WTC11 (cell line): ENCODE measurements around the gene EME1. TPM values are rescaled to one million over a fixed set of nuclear protein-coding genes. Genes with fewer than 3 reads are reported as not detected.
A peak's percentile ranks its signal among the peaks of the same experiment; 100 is the strongest.

ENCODE experiments used
- ATAC-seq: fragments of 200-7000 bp; cut with Tn5 transposase; 2 replicates; pipeline ENCODE4 v1.10.0; 2021; ENCODE audit warnings: mild to moderate bottlenecking, moderate library complexity
- CTCF ChIA-PET: fragments of 300-600 bp; sonication (Branson Sonifier 250); formaldehyde crosslinking; loops from one replicate; lab custom pipeline; 2021; ENCODE audit warnings: antibody characterized with exemption; lab: Charles Lee
- POLR2A ChIA-PET: fragments of 350-600 bp; sonication (Branson Sonifier 250); formaldehyde crosslinking; loops from one replicate; lab custom pipeline; 2021; ENCODE audit warnings: antibody characterized with exemption; lab: Charles Lee
- DNase-seq: peaks from one replicate; pipeline ENCODE4 v3.0.0; 2021; ENCODE audit warnings: low spot score
- H3K27ac Mint-ChIP-seq: 2 replicates; pipeline ENCODE4 v1.8.0; 2021; ENCODE audit warnings: mixed read lengths
- H3K27me3 Mint-ChIP-seq: 2 replicates; pipeline ENCODE4 v1.8.0; 2021; ENCODE audit warnings: low read depth, mild to moderate bottlenecking, moderate library complexity, mixed read lengths
- H3K36me3 Mint-ChIP-seq: 2 replicates; pipeline ENCODE4 v1.8.0; 2021; ENCODE audit warnings: mixed read lengths
- H3K4me1 Mint-ChIP-seq: 2 replicates; pipeline ENCODE4 v1.8.0; 2022; ENCODE audit warnings: mixed read lengths
- H3K4me3 Mint-ChIP-seq: 2 replicates; pipeline ENCODE4 v1.8.0; 2021; ENCODE audit warnings: mild to moderate bottlenecking, moderate library complexity, mixed read lengths
- H3K9me3 Mint-ChIP-seq: 2 replicates; pipeline ENCODE4 v1.8.0; 2021; ENCODE audit warnings: mixed read lengths
- ELF4 ChIP-seq: sonication (generic); formaldehyde crosslinking; IDR thresholded peaks from 2 replicates; pipeline ENCODE4 v1.8.1; 2022; ENCODE audit warnings: low read depth, mild to moderate bottlenecking, moderate library complexity, missing genetic modification reagents
- ERG ChIP-seq: fragments of 250-450 bp; sonication (Bioruptor Pico); IDR thresholded peaks from 2 replicates; pipeline ENCODE4 v1.8.0; 2021; ENCODE audit warnings: mild to moderate bottlenecking
- GABPB1 ChIP-seq: sonication (generic); formaldehyde crosslinking; IDR thresholded peaks from 2 replicates; pipeline ENCODE4 v1.8.1; 2023; ENCODE audit warnings: mild to moderate bottlenecking, missing genetic modification reagents
- JAZF1 ChIP-seq: fragments of 250-450 bp; sonication (Bioruptor Pico); IDR thresholded peaks from 2 replicates; pipeline ENCODE4 v1.9.0; 2021; ENCODE audit warnings: moderate library complexity, mild to moderate bottlenecking, inconsistent platforms
- NFATC4 ChIP-seq: fragments of 250-450 bp; sonication (Bioruptor Pico); IDR thresholded peaks from 2 replicates; pipeline ENCODE4 v1.9.0; 2021; ENCODE audit warnings: mild to moderate bottlenecking
- RELA ChIP-seq: sonication (generic); formaldehyde crosslinking; IDR thresholded peaks from 2 replicates; pipeline ENCODE4 v1.8.1; 2022; ENCODE audit warnings: missing genetic modification reagents, mild to moderate bottlenecking, borderline replicate concordance
- RORB ChIP-seq: fragments of 250-450 bp; sonication (Bioruptor Pico); IDR thresholded peaks from 2 replicates; pipeline ENCODE4 v1.9.0; 2021; ENCODE audit warnings: mild to moderate bottlenecking
- SMAD3 ChIP-seq: sonication (generic); formaldehyde crosslinking; IDR thresholded peaks from 2 replicates; pipeline ENCODE4 v1.8.0; 2022; ENCODE audit warnings: missing genetic modification reagents, mild to moderate bottlenecking, borderline replicate concordance
- SOX15 ChIP-seq: fragments of 250-450 bp; sonication (Bioruptor Pico); IDR thresholded peaks from 2 replicates; pipeline ENCODE4 v1.9.0; 2021; ENCODE audit warnings: mild to moderate bottlenecking
- TEAD1 ChIP-seq: sonication (generic); formaldehyde crosslinking; IDR thresholded peaks from 2 replicates; pipeline ENCODE4 v1.8.0; 2022; ENCODE audit warnings: mild to moderate bottlenecking, missing genetic modification reagents
- TP53 ChIP-seq: sonication (generic); formaldehyde crosslinking; IDR thresholded peaks from 2 replicates; pipeline ENCODE4 v1.8.1; 2023; ENCODE audit warnings: mild to moderate bottlenecking, missing genetic modification reagents
- ZBTB21 ChIP-seq: sonication (generic); formaldehyde crosslinking; IDR thresholded peaks from 2 replicates; pipeline ENCODE4 v1.8.1; 2023; ENCODE audit warnings: mild to moderate bottlenecking, missing genetic modification reagents, borderline replicate concordance
- ZBTB43 ChIP-seq: sonication (generic); formaldehyde crosslinking; IDR thresholded peaks from 2 replicates; pipeline ENCODE4 v1.8.1; 2023; ENCODE audit warnings: mild to moderate bottlenecking, missing genetic modification reagents
- ZNF232 ChIP-seq: sonication (generic); formaldehyde crosslinking; IDR thresholded peaks from 2 replicates; pipeline ENCODE4 v1.8.0; 2022; ENCODE audit warnings: mild to moderate bottlenecking, missing genetic modification reagents
- ZNF281 ChIP-seq: sonication (generic); formaldehyde crosslinking; IDR thresholded peaks from 2 replicates; pipeline ENCODE4 v1.8.0; 2023; ENCODE audit warnings: mild to moderate bottlenecking, missing genetic modification reagents
- ZNF425 ChIP-seq: fragments of 250-450 bp; sonication (Bioruptor Pico); conservative IDR thresholded peaks from 2 replicates; pipeline ENCODE4 v1.9.0; 2021; ENCODE audit warnings: mild to moderate bottlenecking
- total RNA-seq: library from RNA; stranded (reverse); gene quantifications from 3 replicates; pipeline ENCODE4 v1.2.3, GENCODE V29; 2021
- TF ChIP-seq, protein P1 (sequence below): sonication (generic); formaldehyde crosslinking; IDR thresholded peaks from 2 replicates; pipeline ENCODE4 v1.8.0; 2022; ENCODE audit warnings: mild to moderate bottlenecking, missing genetic modification reagents
- TF ChIP-seq, protein P2 (sequence below): sonication (generic); formaldehyde crosslinking; IDR thresholded peaks from 2 replicates; pipeline ENCODE4 v1.8.1; 2023; ENCODE audit warnings: mild to moderate bottlenecking, moderate library complexity, missing genetic modification reagents

The EME1 gene
- total RNA-seq, 1 experiment from 2014 or later, result 24.9 TPM

DNA sequence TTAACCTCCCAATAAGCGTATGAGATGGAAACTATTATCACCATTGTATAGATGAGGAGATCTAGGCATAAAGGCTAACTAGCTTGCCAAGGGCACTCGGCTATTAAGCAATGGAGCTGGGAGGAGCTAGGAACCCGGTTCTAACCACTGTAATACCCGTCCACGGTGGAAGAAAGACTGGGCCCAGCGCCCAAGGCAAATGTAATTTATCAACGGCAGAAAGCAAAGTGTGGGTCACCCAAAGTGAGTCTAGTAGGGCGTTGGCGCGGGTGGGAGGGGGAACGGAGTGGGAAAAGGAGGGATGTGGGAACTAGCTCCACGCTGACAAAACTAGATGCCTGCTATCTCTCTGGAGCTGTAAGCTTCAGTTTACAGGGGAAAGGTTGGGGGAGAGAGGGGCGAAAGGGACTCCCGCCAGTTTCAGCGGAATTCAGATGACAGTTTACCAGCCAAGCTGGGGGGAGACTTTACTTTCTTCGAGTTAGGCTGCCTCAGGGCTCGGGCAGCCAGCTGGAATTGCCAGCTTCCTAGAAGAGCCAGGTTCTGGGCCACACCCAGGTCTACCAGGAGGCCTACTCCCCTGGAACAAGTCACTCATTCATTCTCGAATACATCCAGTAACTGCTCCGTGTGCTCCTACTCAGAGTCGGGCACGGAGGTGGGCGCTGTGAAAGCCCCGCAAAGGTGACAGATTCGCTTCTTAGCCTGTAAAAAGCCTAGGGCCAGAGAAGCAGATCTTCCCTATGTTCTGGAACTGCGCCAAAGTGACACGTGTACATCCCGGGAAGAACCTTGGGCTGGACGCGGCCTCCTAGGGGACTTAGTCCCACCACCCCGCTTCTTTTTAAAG is 23.5 kb downstream of the EME1 start (continued):
- TF ChIP-seq, protein P1, sequence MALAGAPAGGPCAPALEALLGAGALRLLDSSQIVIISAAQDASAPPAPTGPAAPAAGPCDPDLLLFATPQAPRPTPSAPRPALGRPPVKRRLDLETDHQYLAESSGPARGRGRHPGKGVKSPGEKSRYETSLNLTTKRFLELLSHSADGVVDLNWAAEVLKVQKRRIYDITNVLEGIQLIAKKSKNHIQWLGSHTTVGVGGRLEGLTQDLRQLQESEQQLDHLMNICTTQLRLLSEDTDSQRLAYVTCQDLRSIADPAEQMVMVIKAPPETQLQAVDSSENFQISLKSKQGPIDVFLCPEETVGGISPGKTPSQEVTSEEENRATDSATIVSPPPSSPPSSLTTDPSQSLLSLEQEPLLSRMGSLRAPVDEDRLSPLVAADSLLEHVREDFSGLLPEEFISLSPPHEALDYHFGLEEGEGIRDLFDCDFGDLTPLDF (CRISPR knock-in tag), result no peak
- TF ChIP-seq ELF4 (CRISPR knock-in tag), result no peak

- CTCF ChIA-PET, result interaction anchor here (0.6 to 4.0 kb wide), 79 partner anchors 8 to 399 kb away, joined by 3 to 108 read pairs (median 5); partner anchors contain the start of genes ACSF2, CACNA1G, CHAD and EME1
- Mint-ChIP-seq H3K36me3 (peaks cover 38% of the 10 kb centered on the region), H3K9me3 (peaks cover 20% of the 10 kb centered on the region), H3K27me3 (peaks cover 7% of the 10 kb centered on the region), H3K4me1 (peaks cover 10% of the 10 kb centered on the region), H3K27ac (no peak within 1 kb of the TSS), H3K4me3 (peak within 1 kb of the TSS; percentile 93)
- POLR2A ChIA-PET, result interaction anchor here (0.6 to 1.8 kb wide), 7 partner anchors 29 to 633 kb away, joined by 3 to 8 read pairs (median 3); partner anchors contain the start of genes ACSF2 and FAM117A
- DNase-seq, result peak; percentile 88
- peak; percentile 93 for ATAC-seq
- TF ChIP-seq ZNF232 (no peak; the same call in 1 of the 2 replicates), ZBTB21 (CRISPR knock-in tag) (peak; percentile 74; the same call in 1 of the 2 replicates), GABPB1 (CRISPR knock-in tag) (peak; percentile 93), NFATC4 (CRISPR knock-in tag) (no peak), RELA (CRISPR knock-in tag) (no peak), RORB (CRISPR knock-in tag) (no peak), ERG (no peak), TEAD1 (CRISPR knock-in tag) (peak; percentile 97; the same call in 1 of the 2 replicates), ZNF425 (CRISPR knock-in tag) (no peak), JAZF1 (no peak), ZBTB43 (CRISPR knock-in tag) (peak; percentile 91; the same call in 1 of the 2 replicates), SMAD3 (CRISPR knock-in tag) (peak; percentile 75; the same call in 1 of the 2 replicates), ZNF281 (peak; percentile 92), TP53 (CRISPR knock-in tag) (no peak), SOX15 (CRISPR knock-in tag) (no peak), ELF4 (CRISPR knock-in tag) (peak; percentile 86; the same call in 1 of the 2 replicates)
- TF ChIP-seq, protein P2, sequence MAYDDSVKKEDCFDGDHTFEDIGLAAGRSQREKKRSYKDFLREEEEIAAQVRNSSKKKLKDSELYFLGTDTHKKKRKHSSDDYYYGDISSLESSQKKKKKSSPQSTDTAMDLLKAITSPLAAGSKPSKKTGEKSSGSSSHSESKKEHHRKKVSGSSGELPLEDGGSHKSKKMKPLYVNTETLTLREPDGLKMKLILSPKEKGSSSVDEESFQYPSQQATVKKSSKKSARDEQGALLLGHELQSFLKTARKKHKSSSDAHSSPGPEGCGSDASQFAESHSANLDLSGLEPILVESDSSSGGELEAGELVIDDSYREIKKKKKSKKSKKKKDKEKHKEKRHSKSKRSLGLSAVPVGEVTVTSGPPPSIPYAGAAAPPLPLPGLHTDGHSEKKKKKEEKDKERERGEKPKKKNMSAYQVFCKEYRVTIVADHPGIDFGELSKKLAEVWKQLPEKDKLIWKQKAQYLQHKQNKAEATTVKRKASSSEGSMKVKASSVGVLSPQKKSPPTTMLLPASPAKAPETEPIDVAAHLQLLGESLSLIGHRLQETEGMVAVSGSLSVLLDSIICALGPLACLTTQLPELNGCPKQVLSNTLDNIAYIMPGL, result peak; percentile 99
Measured at GRCh38 chr17:50397111-50397918, 24.3 kb downstream of the EME1 start, which contains the start of gene LRRC59. Gene LRRC59 (minus strand): TSS chr17:50397523. CDS start chr17:50397317, 206 bp downstream.
